ENCODE data around the gene PPP2R2B.

DNA sequence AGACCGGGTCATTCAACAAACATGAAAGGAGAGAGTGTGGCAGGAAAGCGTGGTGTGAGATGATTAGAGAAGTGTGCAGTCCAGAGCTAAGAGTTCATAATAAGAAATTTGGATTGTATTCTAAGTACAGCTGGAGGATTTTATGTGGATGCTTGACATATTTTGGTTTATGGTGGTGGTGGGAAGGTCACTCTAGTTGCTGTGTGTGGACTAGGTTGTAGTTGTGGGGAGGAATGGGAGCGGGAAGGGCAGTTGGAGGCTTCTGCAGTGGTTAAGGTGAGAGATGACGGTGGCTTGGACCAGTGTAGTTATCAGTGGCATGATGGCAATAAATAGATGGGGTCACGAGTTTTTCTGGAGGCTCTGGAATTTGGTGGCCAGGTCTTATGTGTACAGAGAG, 316.8 kb downstream of the PPP2R2B start:
- no peak for TF ChIP-seq CTCF (IDR thresholded peaks at IDR 0.05)
- TF ChIP-seq POLR2A (IDR thresholded peaks at IDR 0.05; ENCODE audit: low read depth), result no peak

Measured in esophagus muscularis mucosa (tissue), 3 donors.